GM23338 (cell line): Measurements from ENCODE around the gene SCN4A. TPM values are rescaled to one million over a fixed set of nuclear protein-coding genes. Genes with fewer than 3 reads are reported as not detected.

Experiments
- ATAC-seq: fragments of 200-7000 bp; cut with Tn5 transposase; 3 replicates; pipeline ENCODE4 v1.9.1; 2020
- DNase-seq: peaks from one replicate; pipeline ENCODE4 v3.0.0-alpha.2; 2015; ENCODE audit warnings: low spot score
- H2AFZ ChIP-seq: fragments of 200-600 bp; sonication (generic); 2 replicates; pipeline ENCODE4 v1.8.0; 2016; ENCODE audit warnings: antibody characterized with exemption, mild to moderate bottlenecking, moderate library complexity
- H3F3A ChIP-seq: fragments of 200-600 bp; sonication (generic); replicated peaks from 2 replicates; pipeline ENCODE4 v1.8.0; 2017; ENCODE audit warnings: antibody characterized with exemption, mixed run types, low read depth
- H3K27ac ChIP-seq: fragments of 200-600 bp; sonication (generic); 2 replicates; pipeline ENCODE4 v1.6.1; 2016; ENCODE audit warnings: low read depth
- H3K27me3 ChIP-seq: fragments of 200-600 bp; sonication (generic); 2 replicates; pipeline ENCODE4 v1.8.0; 2016; ENCODE audit warnings: mild to moderate bottlenecking, mixed run types, moderate library complexity; ENCODE audit not compliant: insufficient read depth
- H3K36me3 ChIP-seq: fragments of 200-600 bp; sonication (generic); 2 replicates; pipeline ENCODE4 v1.8.0; 2016; ENCODE audit warnings: mild to moderate bottlenecking; ENCODE audit not compliant: insufficient read depth
- H3K4me1 ChIP-seq: fragments of 200-600 bp; sonication (generic); 2 replicates; pipeline ENCODE4 v1.8.0; 2016; ENCODE audit warnings: mild to moderate bottlenecking, moderate library complexity; ENCODE audit not compliant: insufficient read depth
- H3K4me2 ChIP-seq: fragments of 200-600 bp; sonication (generic); 2 replicates; pipeline ENCODE4 v1.7.1; 2017; ENCODE audit warnings: mixed run types
- H3K4me3 ChIP-seq: fragments of 200-600 bp; sonication (generic); 2 replicates; pipeline ENCODE4 v1.6.1; 2016; ENCODE audit warnings: mixed run types
- H3K79me2 ChIP-seq: fragments of 200-600 bp; sonication (generic); replicated peaks from 2 replicates; pipeline ENCODE4 v1.8.0; 2017; ENCODE audit warnings: mild to moderate bottlenecking; ENCODE audit not compliant: insufficient read depth
- H3K9me2 ChIP-seq: fragments of 200-600 bp; sonication (generic); 2 replicates; pipeline ENCODE4 v1.8.0; 2017; ENCODE audit not compliant: insufficient read depth
- H4K20me1 ChIP-seq: fragments of 200-600 bp; sonication (generic); replicated peaks from 2 replicates; pipeline ENCODE4 v1.8.0; 2017; ENCODE audit warnings: mild to moderate bottlenecking; ENCODE audit not compliant: insufficient read depth
- H3K27ac Mint-ChIP-seq: 2 replicates; pipeline ENCODE4 v1.8.0; 2020; ENCODE audit warnings: inconsistent platforms, mild to moderate bottlenecking, moderate library complexity, mixed read lengths
- H3K27me3 Mint-ChIP-seq: 3 replicates; pipeline ENCODE4 v1.8.0; 2022; ENCODE audit warnings: low read depth, mild to moderate bottlenecking, moderate library complexity, mixed read lengths, inconsistent platforms; ENCODE audit not compliant: insufficient read depth, poor library complexity
- H3K36me3 Mint-ChIP-seq: 3 replicates; pipeline ENCODE4 v1.8.0; 2021; ENCODE audit warnings: low read depth, mild to moderate bottlenecking, inconsistent platforms, moderate library complexity, mixed read lengths
- H3K4me1 Mint-ChIP-seq: 3 replicates; pipeline ENCODE4 v1.8.0; 2020; ENCODE audit warnings: mild to moderate bottlenecking, inconsistent platforms, mixed read lengths
- H3K4me3 Mint-ChIP-seq: 3 replicates; pipeline ENCODE4 v1.8.0; 2021; ENCODE audit warnings: moderate library complexity, mild to moderate bottlenecking, inconsistent platforms, mixed read lengths
- H3K9me3 Mint-ChIP-seq: 3 replicates; pipeline ENCODE4 v1.8.0; 2020; ENCODE audit warnings: moderate library complexity, mild to moderate bottlenecking, inconsistent platforms, mixed read lengths
- CREB1 ChIP-seq: fragments of 250-450 bp; sonication (Bioruptor Pico); IDR thresholded peaks from 2 replicates; pipeline ENCODE4 v1.5.0; 2020; ENCODE audit warnings: low read depth, mild to moderate bottlenecking, moderate library complexity
- JUNB ChIP-seq: IDR thresholded peaks from one replicate; pipeline ENCODE4 v1.6.1; 2016; ENCODE audit warnings: antibody characterized with exemption; ENCODE audit not compliant: unreplicated experiment
- NANOG ChIP-seq: IDR thresholded peaks from 2 replicates; pipeline ENCODE4 v1.6.1; 2016; ENCODE audit warnings: antibody characterized with exemption, borderline replicate concordance
- POLR2AphosphoS5 ChIP-seq: IDR thresholded peaks from 2 replicates; pipeline ENCODE4 v1.6.1; 2016; ENCODE audit warnings: antibody characterized with exemption, low read depth
- ZNF331 ChIP-seq: fragments of 250-450 bp; sonication (Bioruptor Pico); IDR thresholded peaks from 2 replicates; pipeline ENCODE4 v1.5.0; 2020; ENCODE audit warnings: low read depth, mild to moderate bottlenecking, moderate library complexity
- polyA plus RNA-seq: library from polyadenylated mRNA; unstranded; fragments of >200 nt; fragmentation: Nextera tagmentation; extraction: Ambion mirVana; gene quantifications from 2 replicates; pipeline ENCODE4 v1.2.1, GENCODE V29; 2016
- total RNA-seq: library from RNA; depleted of rRNA; stranded (reverse); fragments of >200 nt; shearing (Covaris generic); gene quantifications from 2 replicates; pipeline ENCODE4 v1.2.3, GENCODE V29; 2014
- TF ChIP-seq, protein P1 (sequence below): IDR thresholded peaks from one replicate; pipeline ENCODE4 v1.6.1; 2018; ENCODE audit warnings: antibody characterized with exemption; ENCODE audit not compliant: unreplicated experiment
- TF ChIP-seq, protein P2 (sequence below): fragments of 250-450 bp; sonication (Bioruptor Pico); IDR thresholded peaks from 2 replicates; pipeline ENCODE4 v1.5.0; 2020; ENCODE audit warnings: mild to moderate bottlenecking, moderate library complexity
- TF ChIP-seq, protein P3 (sequence below), 2 experiments: fragments of 200-600 bp in 1 of 2; sonication (generic) in 1 of 2; conservative IDR thresholded peaks; 2 replicates each; pipeline versions ENCODE4 v1.5.1 to v1.6.1; 2016 to 2017; ENCODE audit warnings: antibody characterized with exemption in 2 of 2, low read depth in 2 of 2, mild to moderate bottlenecking in 2 of 2, moderate library complexity in 1 of 2

SCN4A gene
- total and polyA plus RNA-seq, 2 experiments from 2014 or later = 2.3 to 7.9 TPM

DNA sequence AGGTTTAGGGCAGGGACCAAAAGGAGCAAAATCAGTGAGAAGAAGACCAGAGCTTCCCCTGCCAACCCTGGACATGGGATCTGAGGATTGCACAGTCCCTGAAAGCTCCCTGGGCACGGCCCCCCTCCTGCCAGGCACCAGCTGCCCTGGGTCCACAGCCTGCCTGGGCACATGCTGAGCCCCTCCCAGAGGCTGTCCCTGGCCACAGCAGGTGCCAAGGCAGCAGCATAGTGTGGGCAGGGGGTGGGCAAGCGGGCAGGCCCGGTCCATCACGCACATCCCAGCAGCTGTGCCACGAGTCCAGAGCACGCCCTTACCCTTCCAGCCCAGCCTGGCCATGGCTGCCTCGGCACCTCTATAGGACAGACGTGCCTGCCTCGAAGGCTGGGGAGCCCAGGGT, 12.7 kb downstream of the SCN4A start:
- Mint-ChIP-seq H3K4me1 (peaks cover 20% of the 10 kb centered on the region), H3K36me3 (peaks cover 13% of the 10 kb centered on the region; the same call in 2 of the 3 replicates), H3K27me3 (peaks cover 5% of the 10 kb centered on the region), H3K27ac (no peak overlapping the region), H3K9me3 (no peaks in the 10 kb centered on the region; the same call in 2 of the 3 replicates), H3K4me3 (peak overlapping the region; percentile 80)
- Histone ChIP-seq H3K27me3 (no peaks in the 10 kb centered on the region), H3F3A (0 out of 2 replicates have a peak, but pooled peaks cover 2% of the 10 kb centered on the region), H3K27ac (no peak overlapping the region), H3K36me3 (no peaks in the 10 kb centered on the region), H2AFZ (no peak overlapping the region), H3K79me2 (no peaks in the 10 kb centered on the region), H3K9me2 (no peaks in the 10 kb centered on the region), H3K4me3 (peak overlapping the region; percentile 75), H3K4me1 (peaks cover 14% of the 10 kb centered on the region; the same call in 1 of the 2 replicates), H4K20me1 (no peaks in the 10 kb centered on the region), H3K4me2 (peak overlapping the region; percentile 89)
- ATAC-seq (no peak), DNase-seq (no peak)
- TF ChIP-seq, protein P1, sequence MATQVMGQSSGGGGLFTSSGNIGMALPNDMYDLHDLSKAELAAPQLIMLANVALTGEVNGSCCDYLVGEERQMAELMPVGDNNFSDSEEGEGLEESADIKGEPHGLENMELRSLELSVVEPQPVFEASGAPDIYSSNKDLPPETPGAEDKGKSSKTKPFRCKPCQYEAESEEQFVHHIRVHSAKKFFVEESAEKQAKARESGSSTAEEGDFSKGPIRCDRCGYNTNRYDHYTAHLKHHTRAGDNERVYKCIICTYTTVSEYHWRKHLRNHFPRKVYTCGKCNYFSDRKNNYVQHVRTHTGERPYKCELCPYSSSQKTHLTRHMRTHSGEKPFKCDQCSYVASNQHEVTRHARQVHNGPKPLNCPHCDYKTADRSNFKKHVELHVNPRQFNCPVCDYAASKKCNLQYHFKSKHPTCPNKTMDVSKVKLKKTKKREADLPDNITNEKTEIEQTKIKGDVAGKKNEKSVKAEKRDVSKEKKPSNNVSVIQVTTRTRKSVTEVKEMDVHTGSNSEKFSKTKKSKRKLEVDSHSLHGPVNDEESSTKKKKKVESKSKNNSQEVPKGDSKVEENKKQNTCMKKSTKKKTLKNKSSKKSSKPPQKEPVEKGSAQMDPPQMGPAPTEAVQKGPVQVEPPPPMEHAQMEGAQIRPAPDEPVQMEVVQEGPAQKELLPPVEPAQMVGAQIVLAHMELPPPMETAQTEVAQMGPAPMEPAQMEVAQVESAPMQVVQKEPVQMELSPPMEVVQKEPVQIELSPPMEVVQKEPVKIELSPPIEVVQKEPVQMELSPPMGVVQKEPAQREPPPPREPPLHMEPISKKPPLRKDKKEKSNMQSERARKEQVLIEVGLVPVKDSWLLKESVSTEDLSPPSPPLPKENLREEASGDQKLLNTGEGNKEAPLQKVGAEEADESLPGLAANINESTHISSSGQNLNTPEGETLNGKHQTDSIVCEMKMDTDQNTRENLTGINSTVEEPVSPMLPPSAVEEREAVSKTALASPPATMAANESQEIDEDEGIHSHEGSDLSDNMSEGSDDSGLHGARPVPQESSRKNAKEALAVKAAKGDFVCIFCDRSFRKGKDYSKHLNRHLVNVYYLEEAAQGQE = no peak
- TF ChIP-seq JUNB (no peak), NANOG (no peak), ZNF331 (no peak), CREB1 (CRISPR knock-in tag) (no peak), POLR2AphosphoS5 (no peak)
- TF ChIP-seq, protein P2, sequence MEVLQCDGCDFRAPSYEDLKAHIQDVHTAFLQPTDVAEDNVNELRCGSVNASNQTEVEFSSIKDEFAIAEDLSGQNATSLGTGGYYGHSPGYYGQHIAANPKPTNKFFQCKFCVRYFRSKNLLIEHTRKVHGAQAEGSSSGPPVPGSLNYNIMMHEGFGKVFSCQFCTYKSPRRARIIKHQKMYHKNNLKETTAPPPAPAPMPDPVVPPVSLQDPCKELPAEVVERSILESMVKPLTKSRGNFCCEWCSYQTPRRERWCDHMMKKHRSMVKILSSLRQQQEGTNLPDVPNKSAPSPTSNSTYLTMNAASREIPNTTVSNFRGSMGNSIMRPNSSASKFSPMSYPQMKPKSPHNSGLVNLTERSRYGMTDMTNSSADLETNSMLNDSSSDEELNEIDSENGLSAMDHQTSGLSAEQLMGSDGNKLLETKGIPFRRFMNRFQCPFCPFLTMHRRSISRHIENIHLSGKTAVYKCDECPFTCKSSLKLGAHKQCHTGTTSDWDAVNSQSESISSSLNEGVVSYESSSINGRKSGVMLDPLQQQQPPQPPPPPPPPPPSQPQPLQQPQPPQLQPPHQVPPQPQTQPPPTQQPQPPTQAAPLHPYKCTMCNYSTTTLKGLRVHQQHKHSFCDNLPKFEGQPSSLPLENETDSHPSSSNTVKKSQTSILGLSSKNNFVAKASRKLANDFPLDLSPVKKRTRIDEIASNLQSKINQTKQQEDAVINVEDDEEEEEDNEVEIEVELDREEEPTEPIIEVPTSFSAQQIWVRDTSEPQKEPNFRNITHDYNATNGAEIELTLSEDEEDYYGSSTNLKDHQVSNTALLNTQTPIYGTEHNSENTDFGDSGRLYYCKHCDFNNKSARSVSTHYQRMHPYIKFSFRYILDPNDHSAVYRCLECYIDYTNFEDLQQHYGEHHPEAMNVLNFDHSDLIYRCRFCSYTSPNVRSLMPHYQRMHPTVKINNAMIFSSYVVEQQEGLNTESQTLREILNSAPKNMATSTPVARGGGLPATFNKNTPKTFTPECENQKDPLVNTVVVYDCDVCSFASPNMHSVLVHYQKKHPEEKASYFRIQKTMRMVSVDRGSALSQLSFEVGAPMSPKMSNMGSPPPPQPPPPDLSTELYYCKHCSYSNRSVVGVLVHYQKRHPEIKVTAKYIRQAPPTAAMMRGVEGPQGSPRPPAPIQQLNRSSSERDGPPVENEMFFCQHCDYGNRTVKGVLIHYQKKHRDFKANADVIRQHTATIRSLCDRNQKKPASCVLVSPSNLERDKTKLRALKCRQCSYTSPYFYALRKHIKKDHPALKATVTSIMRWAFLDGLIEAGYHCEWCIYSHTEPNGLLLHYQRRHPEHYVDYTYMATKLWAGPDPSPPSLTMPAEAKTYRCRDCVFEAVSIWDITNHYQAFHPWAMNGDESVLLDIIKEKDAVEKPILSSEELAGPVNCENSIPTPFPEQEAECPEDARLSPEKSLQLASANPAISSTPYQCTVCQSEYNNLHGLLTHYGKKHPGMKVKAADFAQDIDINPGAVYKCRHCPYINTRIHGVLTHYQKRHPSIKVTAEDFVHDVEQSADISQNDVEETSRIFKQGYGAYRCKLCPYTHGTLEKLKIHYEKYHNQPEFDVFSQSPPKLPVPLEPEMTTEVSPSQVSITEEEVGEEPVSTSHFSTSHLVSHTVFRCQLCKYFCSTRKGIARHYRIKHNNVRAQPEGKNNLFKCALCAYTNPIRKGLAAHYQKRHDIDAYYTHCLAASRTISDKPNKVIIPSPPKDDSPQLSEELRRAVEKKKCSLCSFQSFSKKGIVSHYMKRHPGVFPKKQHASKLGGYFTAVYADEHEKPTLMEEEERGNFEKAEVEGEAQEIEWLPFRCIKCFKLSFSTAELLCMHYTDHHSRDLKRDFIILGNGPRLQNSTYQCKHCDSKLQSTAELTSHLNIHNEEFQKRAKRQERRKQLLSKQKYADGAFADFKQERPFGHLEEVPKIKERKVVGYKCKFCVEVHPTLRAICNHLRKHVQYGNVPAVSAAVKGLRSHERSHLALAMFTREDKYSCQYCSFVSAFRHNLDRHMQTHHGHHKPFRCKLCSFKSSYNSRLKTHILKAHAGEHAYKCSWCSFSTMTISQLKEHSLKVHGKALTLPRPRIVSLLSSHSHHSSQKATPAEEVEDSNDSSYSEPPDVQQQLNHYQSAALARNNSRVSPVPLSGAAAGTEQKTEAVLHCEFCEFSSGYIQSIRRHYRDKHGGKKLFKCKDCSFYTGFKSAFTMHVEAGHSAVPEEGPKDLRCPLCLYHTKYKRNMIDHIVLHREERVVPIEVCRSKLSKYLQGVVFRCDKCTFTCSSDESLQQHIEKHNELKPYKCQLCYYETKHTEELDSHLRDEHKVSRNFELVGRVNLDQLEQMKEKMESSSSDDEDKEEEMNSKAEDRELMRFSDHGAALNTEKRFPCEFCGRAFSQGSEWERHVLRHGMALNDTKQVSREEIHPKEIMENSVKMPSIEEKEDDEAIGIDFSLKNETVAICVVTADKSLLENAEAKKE (CRISPR knock-in tag) = no peak
- TF ChIP-seq, protein P3, sequence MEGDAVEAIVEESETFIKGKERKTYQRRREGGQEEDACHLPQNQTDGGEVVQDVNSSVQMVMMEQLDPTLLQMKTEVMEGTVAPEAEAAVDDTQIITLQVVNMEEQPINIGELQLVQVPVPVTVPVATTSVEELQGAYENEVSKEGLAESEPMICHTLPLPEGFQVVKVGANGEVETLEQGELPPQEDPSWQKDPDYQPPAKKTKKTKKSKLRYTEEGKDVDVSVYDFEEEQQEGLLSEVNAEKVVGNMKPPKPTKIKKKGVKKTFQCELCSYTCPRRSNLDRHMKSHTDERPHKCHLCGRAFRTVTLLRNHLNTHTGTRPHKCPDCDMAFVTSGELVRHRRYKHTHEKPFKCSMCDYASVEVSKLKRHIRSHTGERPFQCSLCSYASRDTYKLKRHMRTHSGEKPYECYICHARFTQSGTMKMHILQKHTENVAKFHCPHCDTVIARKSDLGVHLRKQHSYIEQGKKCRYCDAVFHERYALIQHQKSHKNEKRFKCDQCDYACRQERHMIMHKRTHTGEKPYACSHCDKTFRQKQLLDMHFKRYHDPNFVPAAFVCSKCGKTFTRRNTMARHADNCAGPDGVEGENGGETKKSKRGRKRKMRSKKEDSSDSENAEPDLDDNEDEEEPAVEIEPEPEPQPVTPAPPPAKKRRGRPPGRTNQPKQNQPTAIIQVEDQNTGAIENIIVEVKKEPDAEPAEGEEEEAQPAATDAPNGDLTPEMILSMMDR (conservative IDR thresholded peaks at IDR 0.05; ENCODE audit: low read depth in 2 of 2) = no peak
